Skeletal muscle cell (primary cell): Measurements from ENCODE around the gene IL17REL.
A peak's percentile ranks its signal among the peaks of the same experiment; 100 is the strongest.

Experiments used
- DNase-seq: peaks from one replicate; pipeline ENCODE4 v3.0.0-alpha.2; 2010; ENCODE audit warnings: low read depth
- H3K4me3 ChIP-seq: 2 replicates; pipeline ENCODE4 v1.5.1; 2011; ENCODE audit warnings: low read depth, mild to moderate bottlenecking, control low read depth, low read length, moderate library complexity

Gene IL17REL

DNA sequence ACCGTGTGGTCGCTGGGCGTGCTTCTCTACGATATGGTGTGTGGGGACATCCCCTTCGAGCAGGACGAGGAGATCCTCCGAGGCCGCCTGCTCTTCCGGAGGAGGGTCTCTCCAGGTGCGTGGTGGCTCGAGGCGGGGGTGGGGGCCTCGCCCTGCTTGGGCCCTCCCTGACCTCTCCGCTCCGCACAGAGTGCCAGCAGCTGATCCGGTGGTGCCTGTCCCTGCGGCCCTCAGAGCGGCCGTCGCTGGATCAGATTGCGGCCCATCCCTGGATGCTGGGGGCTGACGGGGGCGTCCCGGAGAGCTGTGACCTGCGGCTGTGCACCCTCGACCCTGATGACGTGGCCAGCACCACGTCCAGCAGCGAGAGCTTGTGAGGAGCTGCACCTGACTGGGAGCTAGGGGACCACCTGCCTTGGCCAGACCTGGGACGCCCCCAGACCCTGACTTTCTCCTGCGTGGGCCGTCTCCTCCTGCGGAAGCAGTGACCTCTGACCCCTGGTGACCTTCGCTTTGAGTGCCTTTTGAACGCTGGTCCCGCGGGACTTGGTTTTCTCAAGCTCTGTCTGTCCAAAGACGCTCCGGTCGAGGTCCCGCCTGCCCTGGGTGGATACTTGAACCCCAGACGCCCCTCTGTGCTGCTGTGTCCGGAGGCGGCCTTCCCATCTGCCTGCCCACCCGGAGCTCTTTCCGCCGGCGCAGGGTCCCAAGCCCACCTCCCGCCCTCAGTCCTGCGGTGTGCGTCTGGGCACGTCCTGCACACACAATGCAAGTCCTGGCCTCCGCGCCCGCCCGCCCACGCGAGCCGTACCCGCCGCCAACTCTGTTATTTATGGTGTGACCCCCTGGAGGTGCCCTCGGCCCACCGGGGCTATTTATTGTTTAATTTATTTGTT, 49.6 kb downstream of the IL17REL start:
- DNase-seq = no peak
- H3K4me3 ChIP-seq = peak overlapping the region; percentile 68

DNA sequence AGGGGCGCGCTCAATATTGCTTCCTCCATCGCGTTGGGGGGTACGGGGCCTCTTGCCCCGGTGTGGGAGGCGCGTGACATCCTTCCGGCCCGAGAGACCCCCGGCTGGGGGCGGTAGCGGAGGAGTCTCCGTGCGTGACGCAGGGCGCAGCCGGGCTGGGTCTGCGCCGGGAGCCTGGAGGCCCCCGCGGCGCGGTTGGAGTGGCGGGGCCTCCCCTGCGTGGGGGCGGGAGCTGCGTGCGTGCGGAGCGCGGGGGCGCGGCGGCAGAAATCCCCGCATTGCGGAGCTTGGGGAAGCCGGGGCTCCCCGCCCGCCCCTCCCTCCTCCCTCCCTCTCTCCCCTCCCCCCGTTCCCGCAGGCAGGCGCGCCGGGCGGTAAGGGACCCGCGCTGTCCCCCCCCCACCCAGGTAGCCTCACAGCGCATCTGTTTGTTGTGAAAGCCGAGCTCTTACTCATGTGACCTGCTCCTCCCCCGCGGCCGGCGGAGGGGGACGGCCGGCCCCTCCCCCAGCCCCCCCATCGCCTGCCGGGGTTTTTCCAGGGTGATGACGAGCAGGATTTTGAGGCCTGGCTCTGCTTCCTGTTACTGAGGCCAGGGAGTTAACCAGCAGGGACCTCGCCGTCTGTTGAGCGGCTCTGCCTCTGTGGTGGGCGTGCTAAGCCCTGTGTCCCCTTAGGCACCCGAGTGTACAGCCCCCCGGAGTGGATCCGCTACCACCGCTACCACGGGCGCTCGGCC, 50.4 kb downstream of the IL17REL start:
- DNase-seq = peak; percentile 71
- H3K4me3 ChIP-seq = peak overlapping the region; percentile 68

DNA sequence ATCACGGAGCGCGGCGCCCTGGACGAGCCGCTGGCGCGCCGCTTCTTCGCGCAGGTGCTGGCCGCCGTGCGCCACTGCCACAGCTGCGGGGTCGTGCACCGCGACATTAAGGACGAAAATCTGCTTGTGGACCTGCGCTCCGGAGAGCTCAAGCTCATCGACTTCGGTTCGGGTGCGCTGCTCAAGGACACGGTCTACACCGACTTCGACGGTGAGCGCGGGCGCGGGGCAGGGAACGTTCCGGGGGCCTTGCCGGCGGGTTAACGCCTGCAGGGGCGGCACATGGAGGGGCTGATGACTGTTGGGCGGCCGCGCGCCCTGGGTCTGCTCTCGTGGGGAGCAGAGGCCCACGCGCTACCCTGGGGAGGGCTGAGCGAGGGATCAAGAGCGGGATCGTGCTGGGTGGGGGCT, 51.0 kb downstream of the IL17REL start:
- peak overlapping the region; percentile 68 for H3K4me3 ChIP-seq
- DNase-seq = no peak

DNA sequence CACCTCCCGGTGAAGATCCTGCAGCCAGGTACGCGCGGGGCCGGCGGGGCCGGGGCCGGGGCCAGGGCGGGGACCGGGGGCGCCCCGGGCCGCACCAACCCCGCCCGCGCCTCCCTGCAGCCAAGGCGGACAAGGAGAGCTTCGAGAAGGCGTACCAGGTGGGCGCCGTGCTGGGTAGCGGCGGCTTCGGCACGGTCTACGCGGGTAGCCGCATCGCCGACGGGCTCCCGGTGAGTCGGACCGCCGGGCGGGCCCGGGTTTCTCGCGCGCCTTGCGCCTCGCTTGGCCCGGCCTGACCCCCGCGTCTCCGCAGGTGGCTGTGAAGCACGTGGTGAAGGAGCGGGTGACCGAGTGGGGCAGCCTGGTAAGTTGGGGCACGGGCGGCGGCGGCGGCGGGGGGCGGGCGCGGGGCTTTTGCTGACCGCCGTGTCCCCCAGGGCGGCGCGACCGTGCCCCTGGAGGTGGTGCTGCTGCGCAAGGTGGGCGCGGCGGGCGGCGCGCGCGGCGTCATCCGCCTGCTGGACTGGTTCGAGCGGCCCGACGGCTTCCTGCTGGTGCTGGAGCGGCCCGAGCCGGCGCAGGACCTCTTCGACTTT, 51.5 kb downstream of the IL17REL start:
- no peak for DNase-seq
- peak overlapping the region; percentile 68 for H3K4me3 ChIP-seq

DNA sequence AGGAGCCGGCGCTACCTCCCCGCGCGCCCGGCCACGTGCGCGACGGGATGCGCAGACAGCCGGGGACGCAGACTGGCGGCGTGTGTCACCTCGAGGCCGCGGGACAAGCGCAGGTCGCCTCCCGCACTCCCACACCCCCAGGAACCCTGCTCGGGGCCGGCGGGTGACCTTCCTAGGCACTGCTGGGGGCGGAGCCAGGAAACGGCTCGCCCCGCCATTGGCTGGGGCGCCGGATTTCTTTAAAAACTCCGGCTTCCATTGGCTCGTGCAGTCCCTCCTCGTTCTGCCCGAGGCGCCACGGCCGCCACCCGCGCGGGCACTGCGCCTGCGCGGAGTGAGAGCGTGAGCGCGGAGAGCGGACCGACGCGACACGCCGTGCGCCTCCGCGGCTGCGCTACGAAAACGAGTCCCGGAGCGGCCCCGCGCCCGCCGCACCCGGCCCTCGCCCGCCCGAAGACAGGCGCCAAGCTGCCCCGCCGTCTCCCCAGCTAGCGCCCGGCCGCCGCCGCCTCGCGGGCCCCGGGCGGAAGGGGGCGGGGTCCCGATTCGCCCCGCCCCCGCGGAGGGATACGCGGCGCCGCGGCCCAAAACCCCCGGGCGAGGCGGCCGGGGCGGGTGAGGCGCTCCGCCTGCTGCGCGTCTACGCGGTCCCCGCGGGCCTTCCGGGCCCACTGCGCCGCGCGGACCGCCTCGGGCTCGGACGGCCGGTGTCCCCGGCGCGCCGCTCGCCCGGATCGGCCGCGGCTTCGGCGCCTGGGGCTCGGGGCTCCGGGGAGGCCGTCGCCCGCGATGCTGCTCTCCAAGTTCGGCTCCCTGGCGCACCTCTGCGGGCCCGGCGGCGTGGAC, 52.2 kb downstream of the IL17REL start, which contains the start of gene PIM3:
TSS of gene PIM3 (plus strand) at position 614 of the 846 bp plus-strand sequence. CDS start at position 790, 176 bp downstream.
- DNase-seq = peak; percentile 89
- H3K4me3 ChIP-seq = peak within 1 kb of the TSS; percentile 68

DNA sequence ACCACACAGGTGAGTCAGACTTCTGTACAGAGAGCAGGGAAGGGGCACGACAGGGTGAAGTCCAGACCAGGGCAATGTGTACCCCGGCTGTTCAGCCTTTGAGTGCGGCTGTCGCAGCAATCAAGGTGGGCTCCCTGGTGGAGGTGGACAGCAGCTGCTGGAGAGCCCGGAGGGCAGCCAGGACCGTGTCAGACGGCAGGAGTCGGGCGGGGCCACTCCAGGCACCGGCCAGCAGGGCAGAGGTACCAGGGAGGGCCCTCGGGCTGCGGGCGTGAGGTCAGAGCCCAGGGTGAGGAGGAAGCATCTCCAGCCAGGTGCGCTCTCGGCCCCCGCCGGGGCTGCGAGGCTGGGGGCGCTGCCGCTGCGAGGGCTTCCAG, 52.8 kb downstream of the IL17REL start:
- no peak for DNase-seq

DNA sequence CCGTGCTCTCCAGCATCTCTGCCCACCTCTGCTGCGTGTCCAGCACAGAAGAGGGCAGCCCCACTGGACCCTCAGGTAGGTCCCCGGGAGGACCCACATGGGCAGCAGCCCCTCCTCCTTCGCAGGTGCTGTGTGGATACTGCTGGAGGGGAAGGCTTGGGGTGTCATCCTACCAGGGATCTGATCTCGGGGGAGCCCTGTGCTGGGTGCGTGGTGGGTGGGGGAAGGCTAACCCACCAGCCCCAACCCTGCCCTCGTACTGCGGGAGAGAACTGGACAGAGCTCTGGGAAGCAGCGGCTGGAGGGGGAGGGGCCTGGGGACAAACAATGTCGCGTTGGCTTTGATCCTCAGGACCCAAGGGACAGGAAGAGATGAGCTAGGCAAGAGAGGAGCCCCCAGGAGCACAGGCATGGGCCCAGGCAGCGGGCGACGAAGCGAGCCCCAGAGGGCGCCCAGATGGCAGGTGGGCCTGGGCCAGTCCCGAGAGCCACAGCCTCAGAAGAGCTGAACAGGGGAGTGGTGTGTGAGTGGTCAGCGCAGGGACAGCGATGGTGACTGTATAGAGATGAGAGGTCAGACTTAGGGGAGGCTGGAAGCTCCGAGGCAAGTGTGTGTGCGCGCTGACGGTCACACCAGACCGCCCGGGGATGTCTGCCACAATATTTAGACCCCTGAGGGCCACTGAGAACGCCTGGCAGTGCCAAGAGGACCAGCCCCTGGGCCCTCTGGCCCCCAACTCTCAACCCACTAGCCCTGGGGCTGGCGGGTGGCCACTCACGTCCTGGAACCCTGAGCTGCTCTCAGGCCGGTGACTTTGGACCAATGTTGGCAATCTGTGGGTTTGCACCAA, 53.4 kb downstream of the IL17REL start:
- H3K4me3 ChIP-seq = peak overlapping the region; percentile 68
- no peak for DNase-seq

More for the DNA sequence above, 52.8 kb downstream of the IL17REL start:
- H3K4me3 ChIP-seq = peak overlapping the region; percentile 68

DNA sequence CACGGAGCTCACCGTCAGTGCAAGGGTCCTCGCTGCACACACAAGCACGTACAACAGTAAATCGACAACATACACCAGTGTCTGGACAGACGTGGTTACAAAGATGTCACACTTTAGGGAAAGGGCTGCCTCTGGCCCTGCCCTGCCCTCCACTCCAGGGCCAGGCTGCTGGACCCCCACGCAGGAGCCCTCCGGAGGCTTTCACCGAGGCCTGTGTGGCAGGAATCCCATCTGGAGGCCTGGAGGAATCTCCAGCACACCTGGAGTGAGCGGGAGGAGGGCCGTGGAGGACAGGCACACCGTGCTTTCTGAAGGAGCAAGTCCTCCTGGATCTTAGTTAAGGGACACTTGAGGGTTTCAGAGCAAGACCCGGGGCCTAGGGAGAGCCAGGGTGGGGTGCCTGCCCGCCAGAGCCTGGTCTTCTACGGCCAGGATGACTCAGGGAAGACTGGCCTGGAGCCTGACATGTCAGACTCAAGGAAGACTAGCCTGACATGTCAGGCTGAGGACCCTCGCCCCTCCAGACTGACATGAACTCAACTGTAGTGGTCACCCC, 54.1 kb downstream of the IL17REL start:
- H3K4me3 ChIP-seq = no peak overlapping the region
- no peak for DNase-seq

DNA sequence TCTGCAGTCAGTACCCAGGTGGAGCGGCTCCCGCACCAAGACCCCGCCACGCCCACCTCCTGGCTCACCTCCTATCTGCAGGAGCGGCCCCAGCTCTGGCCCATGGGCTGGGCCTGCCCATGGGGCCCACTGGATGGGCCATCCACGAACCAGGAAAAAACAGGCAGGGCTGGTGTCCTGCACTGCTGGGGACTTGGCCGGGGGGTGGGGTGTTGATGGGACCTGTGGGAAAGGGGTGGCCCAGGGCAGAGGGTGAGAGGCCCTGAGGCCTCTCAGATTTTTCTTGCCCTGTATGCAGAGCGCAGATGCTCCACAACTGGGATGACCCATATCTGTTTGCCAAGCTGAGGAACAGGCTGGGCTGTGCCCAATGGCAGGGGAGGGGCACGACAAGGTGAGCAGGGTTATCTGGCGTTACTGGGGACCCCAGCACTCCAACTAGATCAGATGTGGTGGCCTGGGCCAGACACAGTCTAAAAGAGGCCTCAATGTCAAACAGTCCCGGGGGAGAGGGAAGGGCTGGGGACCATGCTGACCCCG, 54.7 kb downstream of the IL17REL start:
- H3K4me3 ChIP-seq = no peak overlapping the region
- DNase-seq = no peak

DNA sequence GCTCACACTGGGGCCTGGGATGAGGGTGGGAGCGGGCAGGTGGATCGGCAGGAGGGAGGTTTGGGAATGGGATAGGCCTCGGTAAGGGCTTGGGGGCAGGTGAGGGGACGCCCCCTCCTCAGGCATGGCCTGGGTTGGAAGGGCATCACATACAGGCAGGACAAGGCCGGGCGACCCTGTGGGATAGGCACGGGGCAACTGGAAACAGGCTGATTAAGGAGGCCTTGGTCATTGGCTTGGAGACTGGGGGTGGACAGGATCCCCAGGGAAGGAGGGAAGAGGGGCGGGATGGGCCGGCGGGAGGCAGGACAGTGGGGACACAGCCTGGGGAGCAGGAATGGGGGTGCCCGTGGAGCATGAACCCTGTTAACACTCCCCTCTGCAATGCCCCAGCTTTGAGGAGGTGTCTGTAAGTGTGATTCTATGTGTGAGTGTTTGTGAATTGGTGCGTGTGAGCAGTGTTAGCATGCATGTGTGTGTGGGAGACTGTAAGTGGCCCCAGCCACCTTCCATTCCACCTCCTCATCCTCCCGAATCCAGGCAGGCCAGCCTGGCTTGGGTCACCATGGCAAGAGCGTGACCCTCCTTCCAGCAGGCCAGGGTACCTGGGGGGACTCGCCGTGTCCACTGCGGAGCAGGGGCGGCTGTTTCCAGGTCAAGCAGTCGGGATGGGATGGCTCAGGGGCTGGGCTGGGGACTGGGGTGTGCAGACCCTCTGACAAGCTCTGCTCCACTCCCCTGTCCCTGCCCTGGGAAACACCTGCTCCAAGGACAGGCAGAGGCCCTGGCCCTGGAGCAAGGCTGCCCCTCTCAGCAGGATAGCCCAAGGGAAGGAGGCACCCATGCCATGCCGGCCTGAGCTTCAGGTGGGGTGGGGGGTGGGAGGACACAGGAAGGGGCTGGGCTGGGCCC, 55.4 kb downstream of the IL17REL start:
- no peak for DNase-seq
- no peak overlapping the region for H3K4me3 ChIP-seq

DNA sequence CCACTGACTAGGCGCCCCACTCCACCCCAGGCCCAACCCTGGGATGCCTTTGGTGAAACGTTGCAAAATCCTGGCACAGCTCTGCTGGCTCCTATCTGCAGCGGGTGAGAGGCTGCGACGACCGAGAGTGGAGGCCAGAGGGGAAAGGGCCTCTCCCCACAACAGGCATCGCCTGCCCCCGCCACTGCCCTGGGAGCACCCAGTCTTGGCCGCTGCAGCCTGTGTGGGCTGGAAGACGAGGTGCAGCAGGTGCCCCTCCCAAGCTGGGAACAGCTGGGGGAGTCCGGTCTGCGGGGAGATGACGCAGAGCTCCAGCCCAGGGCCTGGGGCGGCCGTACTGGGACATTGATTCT, 56.2 kb downstream of the IL17REL start:
- H3K4me3 ChIP-seq = no peak overlapping the region

DNA sequence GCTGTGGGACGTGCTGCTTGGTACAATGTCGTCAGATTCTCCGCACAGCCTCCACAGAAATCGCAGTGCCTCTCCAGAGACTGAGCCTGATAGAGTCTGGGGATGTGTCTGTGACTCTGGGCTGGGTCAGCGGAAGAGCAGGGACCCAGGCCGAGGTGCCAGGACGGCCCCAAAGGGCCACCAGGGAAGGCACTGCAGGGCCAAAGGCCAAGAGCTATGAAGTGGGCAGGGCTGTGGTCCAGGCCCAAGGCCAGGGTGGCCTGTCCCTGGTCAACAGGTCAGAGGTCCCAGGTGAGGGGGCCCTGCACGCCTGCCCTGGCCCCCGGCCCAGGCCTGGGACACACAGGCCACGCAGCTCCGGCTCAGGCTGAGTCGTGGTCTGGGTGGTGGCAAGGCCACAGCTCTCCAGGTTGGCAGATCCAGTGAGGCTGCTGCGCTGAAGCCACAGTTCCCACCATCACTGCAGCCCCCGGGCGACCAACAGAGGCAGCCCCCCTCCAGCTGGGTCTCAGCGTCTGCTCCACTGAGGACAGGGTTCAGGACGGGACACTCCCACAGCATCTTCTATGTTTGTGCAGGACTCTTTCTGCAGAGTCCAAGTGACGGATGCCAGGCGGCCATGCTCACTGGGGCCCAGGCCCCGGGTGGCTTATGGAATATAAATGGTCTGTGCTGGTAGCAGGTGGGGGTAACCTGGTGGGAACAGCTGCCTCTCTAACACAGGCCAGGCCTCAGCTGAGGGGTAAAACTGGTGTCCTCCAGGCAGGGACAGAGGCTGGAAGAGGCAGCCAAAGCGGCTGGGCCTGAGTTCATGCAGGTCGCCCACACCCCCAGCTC, 56.8 kb downstream of the IL17REL start:
- H3K4me3 ChIP-seq = no peak overlapping the region
- no peak for DNase-seq

More for the DNA sequence above, 56.2 kb downstream of the IL17REL start:
- no peak for DNase-seq

DNA sequence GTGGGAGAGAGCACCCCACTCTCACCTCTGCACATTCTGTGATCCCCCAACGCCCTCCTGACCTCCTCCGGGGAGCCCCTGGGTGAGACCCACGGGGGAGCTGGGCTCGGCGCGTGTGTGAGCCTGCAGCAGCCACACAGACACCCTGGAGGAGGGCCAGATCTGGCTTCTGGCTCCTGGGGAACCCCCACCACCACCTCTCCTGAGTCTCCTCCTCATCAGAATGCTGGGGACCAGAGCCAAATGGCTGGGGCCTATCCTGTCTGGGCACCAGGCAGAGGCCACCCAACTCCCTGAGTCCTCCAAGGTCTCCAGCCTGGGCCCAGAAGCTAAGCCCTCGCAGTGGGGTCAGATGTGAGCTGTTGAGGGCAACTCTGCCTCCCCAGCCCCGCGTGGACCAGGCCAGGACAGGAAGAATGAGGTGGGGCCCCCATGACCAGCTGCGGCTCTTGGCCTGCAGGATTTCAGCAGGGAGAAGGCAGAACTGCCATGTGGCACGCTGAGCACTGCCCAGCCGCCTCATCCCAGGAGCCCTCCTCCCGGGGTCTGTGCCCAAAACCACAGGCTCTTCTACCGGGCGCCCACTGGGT, 57.5 kb downstream of the IL17REL start:
- DNase-seq = no peak
- H3K4me3 ChIP-seq = no peak overlapping the region

DNA sequence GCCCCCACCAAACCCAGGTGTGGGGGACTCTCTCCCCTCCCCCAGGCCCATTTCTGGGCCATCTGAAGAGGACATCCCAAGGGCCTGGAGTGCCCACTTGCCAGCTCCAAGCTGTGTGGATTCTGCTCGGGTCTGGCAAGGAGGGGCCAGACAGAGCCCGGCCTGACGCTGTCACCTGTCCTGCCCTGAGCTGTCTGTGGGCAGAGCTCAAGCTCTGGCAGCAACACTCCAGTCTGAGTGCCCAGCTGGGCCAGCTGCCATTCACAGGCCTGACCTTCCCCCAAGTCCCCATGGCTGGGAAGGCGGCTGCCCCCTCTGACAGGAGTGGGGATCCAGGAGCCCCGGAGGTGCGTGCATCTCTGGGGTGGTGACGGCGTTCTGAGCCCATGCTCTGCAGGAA, 58.2 kb downstream of the IL17REL start:
- no peak overlapping the region for H3K4me3 ChIP-seq
- no peak for DNase-seq

DNA sequence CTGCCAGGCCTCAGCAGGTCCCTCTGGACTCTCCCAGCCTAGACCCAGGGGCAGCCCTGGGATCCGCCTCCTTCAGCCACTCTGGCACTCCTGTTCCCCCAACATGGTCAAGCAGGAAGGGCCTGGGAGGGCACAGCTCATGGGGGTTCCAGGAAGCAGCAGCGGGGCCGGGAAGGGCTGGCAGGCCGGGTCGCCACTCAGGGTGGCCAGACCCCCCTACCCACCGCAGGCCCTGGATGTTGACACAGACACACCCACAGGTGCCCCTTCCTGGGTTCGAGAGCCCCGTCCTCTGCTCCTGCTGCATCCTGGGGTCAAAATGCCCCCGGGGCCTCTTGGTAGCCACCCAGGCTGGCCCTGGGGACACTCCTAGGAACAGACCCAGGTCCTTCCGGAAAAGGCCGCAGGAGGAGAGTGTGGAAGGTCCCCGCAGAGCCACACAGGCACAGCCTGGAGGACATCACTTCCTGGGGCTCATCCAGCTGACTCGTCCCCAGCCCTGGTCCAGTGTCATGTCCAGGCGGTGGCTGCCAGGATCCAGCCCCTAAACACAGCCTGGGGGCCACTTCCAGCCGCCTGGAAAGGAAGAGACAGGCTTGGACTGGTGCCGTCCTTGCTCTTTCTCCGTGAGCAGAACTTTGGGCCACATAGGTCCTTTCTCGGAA, 58.8 kb downstream of the IL17REL start:
- no peak overlapping the region for H3K4me3 ChIP-seq
- DNase-seq = no peak
